HEK293 (cell line): Measurements from ENCODE around the gene PWWP2A.

Experiments used
- CTCF ChIA-PET: fragments of 350-600 bp; formaldehyde crosslinking; extraction: SDS; loops from one replicate; lab custom pipeline; 2021; ENCODE audit warnings: antibody characterized with exemption; lab: Yijun Ruan, JAX
- POLR2A ChIA-PET: fragments of 300-600 bp; formaldehyde crosslinking; extraction: SDS; loops from one replicate; lab custom pipeline; 2020; ENCODE audit warnings: antibody characterized with exemption, inconsistent platforms; lab: Yijun Ruan, JAX
- H3K27ac ChIP-seq: fragments of 200-500 bp; sonication (Bioruptor generic); 2 replicates; pipeline ENCODE4 v1.5.1; 2014; ENCODE audit warnings: low read depth, low read length, control low read depth, inconsistent platforms; ENCODE audit errors: extremely low read depth
- H3K36me3 ChIP-seq, 2 experiments: fragments of 200-500 bp in 1 of 2; sonication (Bioruptor generic) in 1 of 2; 1 replicate in 1 of 2; 2 replicates in 1 of 2; pipeline ENCODE4 v1.5.1; 2014 to 2017; ENCODE audit warnings: inconsistent platforms in 2 of 2, low read length in 2 of 2; ENCODE audit not compliant: control insufficient read depth in 2 of 2, insufficient read depth in 1 of 2
- H3K4me1 ChIP-seq: fragments of 200-500 bp; sonication (Bioruptor generic); 2 replicates; pipeline ENCODE4 v1.5.1; 2014; ENCODE audit warnings: mild to moderate bottlenecking, low read length, inconsistent platforms; ENCODE audit not compliant: control insufficient read depth, insufficient read depth
- H3K4me3 ChIP-seq: 2 replicates; pipeline ENCODE4 v1.5.1; 2011; ENCODE audit warnings: low read depth, mild to moderate bottlenecking, control low read depth, low read length, moderate library complexity
- H3K9me3 ChIP-seq: fragments of 200-500 bp; sonication (Bioruptor generic); 2 replicates; pipeline ENCODE4 v1.5.1; 2014; ENCODE audit warnings: low read depth, low read length, inconsistent platforms; ENCODE audit not compliant: control insufficient read depth, insufficient read depth
- CTCF ChIP-seq: fragments of 450-650 bp; formaldehyde crosslinking; IDR thresholded peaks from 2 replicates; pipeline ENCODE4 v1.5.1; 2016; ENCODE audit warnings: missing biosample characterization, missing genetic modification characterization
- HIC1 ChIP-seq: fragments of 450-650 bp; formaldehyde crosslinking; IDR thresholded peaks from 2 replicates; pipeline ENCODE4 v1.5.1; 2016; ENCODE audit warnings: missing biosample characterization, missing genetic modification characterization
- SCRT1 ChIP-seq: fragments of 450-650 bp; formaldehyde crosslinking; IDR thresholded peaks from 2 replicates; pipeline ENCODE4 v1.5.1; 2016; ENCODE audit warnings: missing biosample characterization, missing genetic modification characterization, borderline replicate concordance
- SCRT2 ChIP-seq: fragments of 450-650 bp; formaldehyde crosslinking; IDR thresholded peaks from 2 replicates; pipeline ENCODE4 v1.5.1; 2016; ENCODE audit warnings: missing biosample characterization, missing genetic modification characterization
- ZBTB48 ChIP-seq: fragments of 450-650 bp; formaldehyde crosslinking; IDR thresholded peaks from 2 replicates; pipeline ENCODE4 v1.5.1; 2016; ENCODE audit warnings: missing biosample characterization, missing genetic modification characterization
- ZBTB8A ChIP-seq: fragments of 450-650 bp; formaldehyde crosslinking; IDR thresholded peaks from 2 replicates; pipeline ENCODE4 v1.5.1; 2016; ENCODE audit warnings: missing biosample characterization, missing genetic modification characterization
- ZEB2 ChIP-seq: fragments of 450-650 bp; formaldehyde crosslinking; IDR thresholded peaks from 2 replicates; pipeline ENCODE4 v1.5.1; 2016; ENCODE audit warnings: missing biosample characterization, missing genetic modification characterization
- ZNF146 ChIP-seq: fragments of 450-650 bp; formaldehyde crosslinking; IDR thresholded peaks from 2 replicates; pipeline ENCODE4 v1.5.1; 2016; ENCODE audit warnings: missing biosample characterization, missing genetic modification characterization
- ZNF175 ChIP-seq: fragments of 450-650 bp; formaldehyde crosslinking; IDR thresholded peaks from 2 replicates; pipeline ENCODE4 v1.5.1; 2016; ENCODE audit warnings: missing biosample characterization, missing genetic modification characterization
- ZNF23 ChIP-seq: fragments of 450-650 bp; formaldehyde crosslinking; IDR thresholded peaks from 2 replicates; pipeline ENCODE4 v1.5.1; 2016; ENCODE audit warnings: missing biosample characterization, missing genetic modification characterization, borderline replicate concordance
- ZNF239 ChIP-seq: fragments of 450-650 bp; formaldehyde crosslinking; IDR thresholded peaks from 2 replicates; pipeline ENCODE4 v1.5.1; 2016; ENCODE audit warnings: missing biosample characterization, missing genetic modification characterization
- ZNF473 ChIP-seq: fragments of 450-650 bp; formaldehyde crosslinking; IDR thresholded peaks from 2 replicates; pipeline ENCODE4 v1.5.1; 2017; ENCODE audit warnings: missing biosample characterization, missing genetic modification characterization
- ZNF501 ChIP-seq: fragments of 450-650 bp; formaldehyde crosslinking; IDR thresholded peaks from 2 replicates; pipeline ENCODE4 v1.5.1; 2016; ENCODE audit warnings: missing biosample characterization, missing genetic modification characterization
- ZNF513 ChIP-seq: fragments of 450-650 bp; IDR thresholded peaks from 2 replicates; pipeline ENCODE4 v1.5.1; 2018; ENCODE audit warnings: missing biosample characterization, missing genetic modification characterization
- ZNF610 ChIP-seq: fragments of 450-650 bp; formaldehyde crosslinking; IDR thresholded peaks from 2 replicates; pipeline ENCODE4 v1.5.1; 2016; ENCODE audit warnings: missing biosample characterization, missing genetic modification characterization, borderline replicate concordance
- ZNF664 ChIP-seq: fragments of 450-650 bp; formaldehyde crosslinking; IDR thresholded peaks from 2 replicates; pipeline ENCODE4 v1.5.1; 2016; ENCODE audit warnings: missing biosample characterization, missing genetic modification characterization
- ZNF792 ChIP-seq: fragments of 450-650 bp; formaldehyde crosslinking; IDR thresholded peaks from 2 replicates; pipeline ENCODE4 v1.5.1; 2016; ENCODE audit warnings: missing biosample characterization, missing genetic modification characterization

Gene PWWP2A

GRCh38 chr5:160158087-160158486 lies 38.8 kb upstream of the PWWP2A start:
- Histone ChIP-seq H3K36me3 (no peaks in the 10 kb centered on the region), H3K4me3 (no peak overlapping the region)
- TF ChIP-seq CTCF (peak; percentile 45; the same call in 1 of the 2 replicates), ZEB2 (tag by site-specific recombination) (no peak), ZNF610 (no peak), ZNF792 (tag by site-specific recombination) (no peak)
- TF ChIP-seq, all 188 proteins: peak for 1
- H3K27ac ChIP-seq = no peak overlapping the region
- POLR2A ChIA-PET = no interaction called here
- CTCF ChIA-PET = interaction anchor here (0.6 kb wide), 1 partner anchor 10 kb away, joined by 4 read pairs; no protein-coding TSS in a partner anchor
- no peaks in the 10 kb centered on the region; the same call in 1 of the 2 replicates for H3K4me1 ChIP-seq
- no peaks in the 10 kb centered on the region for H3K9me3 ChIP-seq

- ChIA-PET POLR2A (no interaction called here), CTCF (no interaction called here)
- Histone ChIP-seq H3K27ac (no peak overlapping the region), H3K9me3 (no peaks in the 10 kb centered on the region), H3K36me3 (no peaks in the 10 kb centered on the region), H3K4me1 (no peaks in the 10 kb centered on the region; the same call in 1 of the 2 replicates), H3K4me3 (no peak overlapping the region)
- no peak for TF ChIP-seq ZNF513 (tag by site-specific recombination)
- TF ChIP-seq ZNF175 (tag by site-specific recombination) = no peak
- no peak for TF ChIP-seq ZNF501
Measured at GRCh38 chr5:160155017-160155750, 35.9 kb upstream of the PWWP2A start.

GRCh38 chr5:160152901-160153300 lies 33.7 kb upstream of the PWWP2A start:
- H3K36me3 ChIP-seq = no peaks in the 10 kb centered on the region
- no peaks in the 10 kb centered on the region for H3K4me1 ChIP-seq
- ChIA-PET CTCF (no interaction called here), POLR2A (no interaction called here)
- H3K9me3 ChIP-seq = no peaks in the 10 kb centered on the region
- H3K27ac ChIP-seq = no peak overlapping the region
- H3K4me3 ChIP-seq = no peak overlapping the region
- TF ChIP-seq ZNF239 (tag by site-specific recombination) (no peak), ZBTB8A (tag by site-specific recombination) (no peak), ZNF146 (tag by site-specific recombination) (no peak), ZNF664 (tag by site-specific recombination) (no peak), ZNF473 (tag by site-specific recombination) (no peak)

GRCh38 chr5:160152287-160152686 lies 33.0 kb upstream of the PWWP2A start:
- no peak for TF ChIP-seq ZNF792 (tag by site-specific recombination)
- no peak for TF ChIP-seq HIC1
- peak; percentile 70 for TF ChIP-seq SCRT1 (tag by site-specific recombination)
- TF ChIP-seq ZBTB48 (tag by site-specific recombination) = no peak
- peak; percentile 79 for TF ChIP-seq SCRT2 (tag by site-specific recombination)
- TF ChIP-seq ZNF23 (tag by site-specific recombination) = no peak
- CTCF ChIA-PET = no interaction called here
- POLR2A ChIA-PET = interaction anchor here (0.7 kb wide), 1 partner anchor 153 kb away, joined by 5 read pairs; no protein-coding TSS in a partner anchor

More at GRCh38 chr5:160152287-160152686, 33.0 kb upstream of the PWWP2A start:
- Histone ChIP-seq H3K4me1 (no peaks in the 10 kb centered on the region), H3K27ac (no peak overlapping the region), H3K36me3 (no peaks in the 10 kb centered on the region), H3K9me3 (no peaks in the 10 kb centered on the region), H3K4me3 (no peak overlapping the region)
